HEK293T (cell line): ENCODE data around the gene NF1.

ENCODE experiments used
- BHLHE40 ChIP-seq: fragments of 450-650 bp; IDR thresholded peaks from 2 replicates; pipeline ENCODE4 v1.6.1; 2016; ENCODE audit warnings: mild to moderate bottlenecking, moderate library complexity, borderline replicate concordance
- CTBP1 ChIP-seq: fragments of 450-650 bp; IDR thresholded peaks from 2 replicates; pipeline ENCODE4 v1.6.1; 2016; ENCODE audit warnings: borderline replicate concordance
- ELF4 ChIP-seq: fragments of 450-650 bp; IDR thresholded peaks from 2 replicates; pipeline ENCODE4 v1.6.1; 2017; ENCODE audit warnings: antibody characterized with exemption
- FOXK2 ChIP-seq: fragments of 450-650 bp; IDR thresholded peaks from 2 replicates; pipeline ENCODE4 v1.6.1; 2016; ENCODE audit warnings: mild to moderate bottlenecking
- FOXM1 ChIP-seq: fragments of 450-650 bp; IDR thresholded peaks from 2 replicates; pipeline ENCODE4 v1.6.1; 2017; ENCODE audit warnings: mild to moderate bottlenecking, borderline replicate concordance
- HDGF ChIP-seq: fragments of 450-650 bp; IDR thresholded peaks from 2 replicates; pipeline ENCODE4 v1.6.1; 2017; ENCODE audit warnings: antibody characterized with exemption, borderline replicate concordance
- L3MBTL2 ChIP-seq: fragments of 450-650 bp; conservative IDR thresholded peaks from 2 replicates; pipeline ENCODE4 v1.6.1; 2016; ENCODE audit warnings: mild to moderate bottlenecking
- SUZ12 ChIP-seq: fragments of 450-650 bp; IDR thresholded peaks from 2 replicates; pipeline ENCODE4 v1.6.1; 2016; ENCODE audit warnings: mild to moderate bottlenecking
- TARDBP ChIP-seq: fragments of 450-650 bp; IDR thresholded peaks from 2 replicates; pipeline ENCODE4 v1.6.1; 2016
- ZNF384 ChIP-seq: fragments of 450-650 bp; IDR thresholded peaks from 2 replicates; pipeline ENCODE4 v1.6.1; 2016

- TF ChIP-seq FOXM1, result no peak
- no peak for TF ChIP-seq ZNF384
- no peak for TF ChIP-seq ELF4
- TF ChIP-seq TARDBP, result no peak
- TF ChIP-seq L3MBTL2, result no peak
- no peak for TF ChIP-seq HDGF
- no peak for TF ChIP-seq FOXK2
- no peak for TF ChIP-seq BHLHE40
- no peak for TF ChIP-seq SUZ12
- TF ChIP-seq CTBP1, result no peak
Measured at GRCh38 chr17:31366088-31366487, 271.3 kb downstream of the NF1 start.
